K562 (cell line): ENCODE results near the gene TSC22D2. TPM values are rescaled to one million over a fixed set of nuclear protein-coding genes. Genes with fewer than 3 reads are reported as not detected.

Source experiments
- DMBX1 ChIP-seq: fragments of 250-450 bp; sonication (Bioruptor Pico); IDR thresholded peaks from 2 replicates; pipeline ENCODE4 v1.8.0; 2022; ENCODE audit warnings: inconsistent platforms, mild to moderate bottlenecking, moderate library complexity, borderline replicate concordance
- L3MBTL2 ChIP-seq: fragments of 450-650 bp; IDR thresholded peaks from 2 replicates; pipeline ENCODE4 v1.6.1; 2016; ENCODE audit warnings: mild to moderate bottlenecking, moderate library complexity
- LEF1 ChIP-seq: fragments of 450-650 bp; IDR thresholded peaks from 2 replicates; pipeline ENCODE4 v1.6.1; 2016; ENCODE audit warnings: mild to moderate bottlenecking
- MEF2D ChIP-seq: conservative IDR thresholded peaks from 2 replicates; pipeline ENCODE4 v1.6.1; 2016; ENCODE audit warnings: low read depth, missing genetic modification characterization, missing compliant biosample characterization
- RAD21 ChIP-seq, 2 experiments: fragments of 250-450 bp in 1 of 2; fragments of 450-650 bp in 1 of 2; sonication (Bioruptor Pico) in 1 of 2; formaldehyde crosslinking in 1 of 2; IDR thresholded peaks in 1 of 2; conservative IDR thresholded peaks in 1 of 2; 2 replicates each; pipeline versions ENCODE4 v1.4.0 to v1.8.0; 2020 to 2022; ENCODE audit warnings: mild to moderate bottlenecking in 2 of 2, moderate library complexity in 1 of 2
- RAD51 ChIP-seq: fragments of 450-650 bp; IDR thresholded peaks from 2 replicates; pipeline ENCODE4 v1.7.1; 2016; ENCODE audit warnings: low read depth, mild to moderate bottlenecking, borderline replicate concordance
- RHOXF2B ChIP-seq: fragments of 250-450 bp; sonication (Bioruptor Pico); conservative IDR thresholded peaks from 2 replicates; pipeline ENCODE4 v1.5.1; 2021
- RNF2 ChIP-seq: sonication (generic); IDR thresholded peaks from 2 replicates; pipeline ENCODE4 v1.6.1; 2016
- SMARCA4 ChIP-seq: fragments of 450-650 bp; IDR thresholded peaks from 2 replicates; pipeline ENCODE4 v1.6.1; 2016
- TEAD2 ChIP-seq: fragments of 450-650 bp; IDR thresholded peaks from 2 replicates; pipeline ENCODE4 v1.6.1; 2016; ENCODE audit warnings: missing genetic modification characterization, control low read depth, missing compliant biosample characterization
- ZBTB1 ChIP-seq: sonication (generic); formaldehyde crosslinking; IDR thresholded peaks from 2 replicates; pipeline ENCODE4 v1.8.1; 2023; ENCODE audit warnings: missing genetic modification reagents, low read depth, mild to moderate bottlenecking, borderline replicate concordance
- ZBTB26 ChIP-seq: fragments of 450-650 bp; formaldehyde crosslinking; IDR thresholded peaks from 2 replicates; pipeline ENCODE4 v1.4.0; 2022; ENCODE audit warnings: missing genetic modification characterization
- ZNF311 ChIP-seq: fragments of 250-450 bp; sonication (Bioruptor Pico); IDR thresholded peaks from 2 replicates; pipeline ENCODE4 v1.4.0; 2020; ENCODE audit warnings: mild to moderate bottlenecking, moderate library complexity
- ZNF584 ChIP-seq: fragments of 200-800 bp; sonication (Bioruptor generic); IDR thresholded peaks from 2 replicates; pipeline ENCODE4 v1.6.1; 2016; ENCODE audit warnings: low read depth, mild to moderate bottlenecking, missing genetic modification characterization, missing compliant biosample characterization
- ZNF589 ChIP-seq: fragments of 200-800 bp; sonication (Bioruptor generic); IDR thresholded peaks from 2 replicates; pipeline ENCODE4 v1.6.1; 2016; ENCODE audit warnings: low read depth, missing genetic modification characterization, missing compliant biosample characterization
- ZNF592 ChIP-seq: fragments of 450-650 bp; IDR thresholded peaks from 2 replicates; pipeline ENCODE4 v1.6.1; 2017; ENCODE audit warnings: antibody characterized with exemption, mild to moderate bottlenecking
- polyA plus RNA-seq, 8 experiments: library from polyadenylated mRNA; depleted of rRNA in 4 of 8; stranded (reverse) in 5 of 8; unstranded in 3 of 8; fragments of >200 nt; fragmentation: Nextera tagmentation in 2 of 8; fragmentation: Illumina TruSeq in 1 of 8; extraction: Ambion mirVana in 2 of 8; extraction: Trizol in 1 of 8; gene quantifications; 2 replicates each; pipeline versions ENCODE4 v1.2.1 to v1.2.3, GENCODE V29; 2011 to 2014; ENCODE audit warnings: inconsistent platforms in 1 of 8, missing spikeins in 1 of 8
- total RNA-seq, 7 experiments: library from RNA; depleted of rRNA in 6 of 7; stranded (reverse); fragments of >200 nt in 6 of 7; fragmentation: Illumina TruSeq in 2 of 7; extraction: Trizol in 2 of 7; gene quantifications; 2 replicates each; pipeline versions ENCODE4 v1.2.1 to v1.2.3, GENCODE V29; 2011 to 2021; ENCODE audit warnings: low replicate concordance in 1 of 7

Gene TSC22D2
- total and polyA plus RNA-seq, 9 of the 15 experiments (the other 6 are each of a cell fraction or from before 2014, with no cell fraction given) = 5.5 to 44.0 (median 19.3) TPM

- TF ChIP-seq ZNF592 (peak; percentile 88; the same call in 1 of the 2 replicates), MEF2D (0 out of 2 replicates have a peak, but pooled peaks have one; percentile 60), LEF1 (peak; percentile 57; the same call in 1 of the 2 replicates), RHOXF2B (CRISPR knock-in tag) (no peak), RAD21 (CRISPR knock-in tag; conservative IDR thresholded peaks at IDR 0.05 in 1 of 2, IDR thresholded peaks at IDR 0.05 in 1 of 2) (0 out of 4 replicates have a peak, but pooled peaks of 1 of the 2 experiments have one; percentile 1), ZNF589 (CRISPR knock-in tag) (peak; percentile 89), ZNF311 (CRISPR knock-in tag) (0 out of 2 replicates have a peak, but pooled peaks have one; percentile 60), DMBX1 (CRISPR knock-in tag) (peak; percentile 88), TEAD2 (tag) (0 out of 2 replicates have a peak, but pooled peaks have one; percentile 4), SMARCA4 (peak; percentile 54), L3MBTL2 (peak; percentile 95), RAD51 (peak; percentile 25; the same call in 1 of the 2 replicates), RNF2 (0 out of 2 replicates have a peak, but pooled peaks have one; percentile 16), ZBTB1 (CRISPR knock-in tag) (no peak), ZBTB26 (no peak), ZNF584 (CRISPR knock-in tag) (peak; percentile 41)
Observed at GRCh38 chr3:150376001-150376848, 31.9 kb upstream of the TSC22D2 start (continued).
